Hypothalamus (tissue), 51 donors: Measurements from ENCODE around the gene FHIP1B.

Experiments
- DNase-seq, 51 donors: peaks; one replicate each; lab custom pipeline; 2025; lab: John Stamatoyannopoulos, UW

The FHIP1B gene

DNA sequence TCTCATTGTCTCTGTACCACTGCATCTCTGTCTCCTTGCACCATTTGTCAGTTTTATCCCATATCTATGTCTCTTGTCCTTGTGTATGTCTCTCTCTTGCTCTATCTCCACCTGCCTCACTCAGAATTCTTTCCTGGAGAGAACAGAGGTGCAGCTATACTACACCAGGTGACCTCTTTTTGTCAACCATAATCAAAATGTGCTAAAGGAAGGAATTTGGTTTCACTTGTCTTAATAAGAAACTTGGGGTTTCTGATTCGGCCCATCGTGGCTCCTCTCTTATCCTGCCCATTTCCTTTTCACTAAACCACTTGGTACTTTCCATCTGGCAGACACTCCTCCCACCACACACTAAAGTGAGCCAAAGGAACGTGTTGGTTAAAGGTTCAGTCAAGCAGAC is 31.1 kb downstream of the FHIP1B start:
- DNase-seq, result no peak

DNA sequence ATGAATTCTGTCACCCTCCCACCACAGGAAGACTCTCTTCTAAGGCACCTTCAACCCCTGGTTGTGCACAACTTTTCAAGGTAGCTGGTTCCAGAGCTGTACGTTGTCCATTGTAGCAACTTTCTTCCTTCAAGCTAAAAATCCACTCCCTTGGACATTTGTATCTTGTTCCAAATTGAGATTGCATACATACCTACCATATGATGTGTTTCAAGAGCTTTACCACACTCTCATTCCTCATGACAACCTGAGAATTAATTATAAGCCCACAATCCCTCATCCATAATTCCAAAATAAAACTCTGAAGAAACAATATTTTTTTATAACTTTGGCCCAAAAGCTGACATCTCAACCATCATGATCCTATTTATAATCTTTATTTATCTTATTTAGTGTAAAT is 32.4 kb downstream of the FHIP1B start:
- no peak for DNase-seq

DNA sequence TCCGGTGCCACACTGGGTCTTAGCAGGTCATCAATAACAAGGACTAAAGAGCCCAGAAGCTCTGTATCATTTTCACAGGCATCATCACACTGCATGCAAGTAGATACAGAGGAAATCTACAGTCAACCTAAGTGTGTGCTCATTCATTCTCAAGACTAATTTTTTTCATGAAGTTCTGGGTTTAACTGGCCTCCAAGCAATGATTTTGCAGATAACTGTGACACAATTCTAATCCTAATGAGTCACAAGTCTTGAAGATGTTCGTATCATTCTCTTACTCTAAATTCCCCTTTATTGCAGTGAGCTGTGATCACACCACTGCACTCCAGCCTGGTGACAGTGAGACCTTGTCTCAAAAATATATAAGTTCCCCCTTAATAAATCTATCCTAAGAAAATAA is 33.0 kb downstream of the FHIP1B start:
- no peak for DNase-seq

DNA sequence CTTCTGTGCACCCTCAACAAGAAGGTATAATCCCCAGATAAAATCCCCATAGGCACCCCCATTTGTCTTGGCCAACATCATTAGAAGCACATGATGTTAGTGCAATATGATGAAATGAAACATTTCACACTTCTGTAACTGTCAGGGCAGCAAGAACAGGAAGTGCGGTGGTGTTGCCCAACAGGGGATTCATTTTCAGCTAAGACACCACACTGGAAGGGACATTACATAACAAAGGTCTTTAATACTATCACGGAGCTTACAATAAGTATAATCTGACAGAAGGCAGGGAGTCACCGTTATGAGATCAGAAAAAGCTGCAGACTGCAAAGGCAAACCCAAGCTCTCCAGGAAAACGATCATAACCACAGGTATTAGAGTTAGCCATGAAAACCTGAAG is 33.5 kb downstream of the FHIP1B start:
- peak in 4 of 51 donors; percentile 1 to 14 (median 4) for DNase-seq

DNA sequence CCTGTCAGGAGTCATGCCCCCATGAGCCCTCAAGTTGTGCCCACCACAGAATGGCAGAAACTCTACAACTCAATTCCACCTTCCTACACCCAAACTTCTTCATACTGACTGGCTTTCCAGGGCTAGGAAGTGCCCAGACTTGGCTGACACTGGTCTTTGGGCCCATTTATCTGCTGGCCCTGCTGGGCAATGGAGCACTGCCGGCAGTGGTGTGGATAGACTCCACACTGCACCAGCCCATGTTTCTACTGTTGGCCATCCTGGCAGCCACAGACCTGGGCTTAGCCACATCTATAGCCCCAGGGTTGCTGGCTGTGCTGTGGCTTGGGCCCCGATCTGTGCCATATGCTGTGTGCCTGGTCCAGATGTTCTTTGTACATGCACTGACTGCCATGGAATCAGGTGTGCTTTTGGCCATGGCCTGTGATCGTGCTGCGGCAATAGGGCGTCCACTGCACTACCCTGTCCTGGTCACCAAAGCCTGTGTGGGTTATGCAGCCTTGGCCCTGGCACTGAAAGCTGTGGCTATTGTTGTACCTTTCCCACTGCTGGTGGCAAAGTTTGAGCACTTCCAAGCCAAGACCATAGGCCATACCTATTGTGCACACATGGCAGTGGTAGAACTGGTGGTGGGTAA is 35.1 kb downstream of the FHIP1B start, which contains the start of gene OR52W1:
Gene OR52W1 (plus strand): TSS at position 51 of the 637 bp plus-strand sequence. CDS start 0 bp downstream, at position 51.
- no peak for DNase-seq

DNA sequence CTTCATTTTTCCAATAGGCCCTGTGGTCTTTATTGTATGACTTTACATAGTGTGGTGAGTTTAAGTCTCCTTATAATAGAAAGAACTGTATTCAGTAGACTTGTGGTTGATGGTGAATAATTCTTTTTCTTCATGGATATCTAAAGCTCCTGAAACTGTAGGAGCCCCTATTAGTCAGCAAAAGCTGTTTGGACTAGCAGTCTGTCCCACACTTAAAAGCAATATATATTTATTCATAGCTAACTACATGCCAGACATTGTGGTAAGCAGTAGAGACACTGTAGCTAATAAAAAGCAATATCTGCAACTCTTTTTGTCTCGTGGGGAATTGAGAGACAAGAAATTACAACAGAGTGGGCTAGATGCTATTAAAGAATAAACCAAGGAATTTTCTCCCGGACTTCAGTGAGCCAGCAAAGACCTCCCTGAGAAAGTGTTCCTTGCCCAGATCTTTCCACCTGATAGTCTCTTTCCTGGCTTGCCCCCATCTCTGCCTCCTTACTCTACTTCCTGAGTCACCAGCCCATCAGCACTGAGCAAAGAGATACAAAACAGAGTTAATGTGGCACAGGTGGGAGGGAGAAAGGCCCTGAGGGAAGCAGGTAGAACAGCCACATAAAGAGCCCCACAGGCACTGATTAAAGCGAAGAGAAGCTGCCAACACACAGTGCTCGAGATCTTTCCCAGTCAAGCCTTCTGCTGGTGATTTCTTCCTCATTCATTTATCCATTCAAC is 36.8 kb downstream of the FHIP1B start:
- DNase-seq, result peak in 2 of 51 donors; percentile 8 to 16

DNA sequence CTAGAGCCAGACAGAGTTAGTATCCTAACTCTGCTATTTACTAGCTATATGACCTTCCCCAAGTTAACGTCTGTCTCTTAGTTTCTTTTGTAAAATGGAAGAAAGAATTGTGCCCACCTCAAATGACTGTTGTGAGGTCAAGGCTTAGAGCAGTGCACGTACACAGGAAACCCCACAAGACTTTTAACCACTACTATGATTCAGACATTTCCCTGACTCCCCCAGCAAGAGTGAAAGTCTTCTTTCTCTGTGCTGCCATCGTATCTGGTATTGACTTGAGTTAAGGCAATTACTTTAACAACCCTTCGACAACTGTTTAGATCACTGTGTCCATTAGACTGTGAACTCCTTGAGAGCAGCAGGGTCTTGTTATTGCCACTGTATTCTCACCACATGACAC is 38.0 kb downstream of the FHIP1B start:
- DNase-seq, result no peak

DNA sequence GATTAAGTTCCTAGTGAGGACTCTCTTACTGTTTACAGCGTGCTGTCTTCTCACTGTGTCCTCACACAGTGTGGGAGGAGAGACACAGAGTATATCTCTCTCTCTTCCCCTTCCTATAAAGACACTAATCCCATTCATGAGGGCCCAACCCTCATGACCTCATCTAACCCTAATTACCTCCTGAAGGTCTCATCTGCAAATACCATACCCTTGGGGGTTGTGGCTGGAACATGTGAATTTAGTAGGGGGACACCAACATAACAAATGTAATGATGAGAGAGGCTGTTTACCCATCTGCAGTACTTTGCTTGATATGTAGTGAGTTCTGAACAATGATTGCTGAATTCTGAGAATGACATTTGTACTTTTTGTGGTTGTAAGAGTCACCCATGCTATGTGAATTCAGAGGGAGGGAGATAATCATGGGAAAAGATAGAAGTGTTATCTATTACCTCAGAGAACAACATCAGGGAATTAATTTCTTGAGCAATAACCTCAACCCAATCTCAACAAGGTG is 40.3 kb downstream of the FHIP1B start:
- no peak for DNase-seq

DNA sequence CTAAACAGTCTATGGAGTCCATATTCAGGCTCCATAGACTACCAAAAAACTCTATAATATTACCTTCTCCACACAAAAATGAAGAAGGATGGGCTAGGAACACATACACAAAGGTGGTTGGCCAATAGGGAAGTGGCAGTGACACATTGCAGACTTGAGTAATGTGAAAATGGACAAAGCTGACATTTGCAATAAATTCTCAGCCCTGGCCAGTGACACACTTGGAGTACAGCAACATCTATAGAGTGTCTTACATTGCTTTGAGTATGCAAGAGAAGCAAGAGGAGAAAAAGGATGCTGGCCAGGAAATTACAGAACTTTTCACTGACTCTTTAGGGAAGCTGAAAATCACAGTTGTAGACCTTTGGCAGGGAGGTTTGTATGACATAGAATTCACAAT is 42.7 kb downstream of the FHIP1B start:
- no peak for DNase-seq

DNA sequence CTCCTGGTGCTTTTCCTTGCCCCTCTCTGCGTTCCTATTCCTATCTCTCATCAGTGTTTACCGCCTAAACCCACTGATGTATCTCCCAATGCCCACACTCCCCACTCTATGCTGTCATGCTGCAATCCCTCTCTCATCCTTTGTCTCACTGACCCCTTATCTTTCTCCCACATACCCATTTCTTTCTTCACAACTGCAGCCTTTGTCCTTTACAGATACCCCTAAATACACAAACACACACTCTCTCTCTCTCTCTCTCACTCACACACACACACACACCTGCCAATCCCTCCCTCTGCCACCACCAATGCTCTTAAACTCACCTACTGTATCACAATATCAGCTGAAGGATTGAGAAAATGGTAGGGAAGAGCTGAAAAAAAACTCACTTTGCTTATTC is 59.0 kb downstream of the FHIP1B start:
- DNase-seq, result no peak

DNA sequence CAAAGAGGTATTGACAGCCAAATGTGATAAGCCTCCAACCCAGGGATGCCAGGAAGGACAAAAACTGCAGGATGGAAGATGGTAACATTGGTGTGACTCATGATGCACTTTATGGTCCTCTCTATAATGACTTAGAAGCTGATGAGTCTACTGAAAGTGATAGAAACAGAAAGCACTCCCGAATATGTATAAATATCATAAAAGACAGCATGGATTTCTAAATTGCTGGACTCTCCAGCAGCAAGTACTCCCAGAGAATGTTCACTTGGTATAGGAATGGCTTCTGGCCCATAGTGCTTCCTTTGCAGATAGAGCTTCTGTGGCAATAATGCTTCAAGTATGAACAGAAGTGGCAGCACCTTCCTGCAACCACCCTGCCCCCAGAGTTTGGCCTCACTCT is 64.2 kb downstream of the FHIP1B start, which contains the start of gene OR52B2:
Gene OR52B2 (minus strand): TSS at position 101 of the 400 bp plus-strand sequence. CDS start 0 bp downstream, at position 101.
- DNase-seq, result no peak
